Psoas muscle (tissue), 8 donors: Measurements from ENCODE around the gene UBE2J2. TPM values are rescaled to one million over a fixed set of nuclear protein-coding genes. Genes with fewer than 3 reads are reported as not detected.

Source experiments
- ATAC-seq, 4 donors: fragments of 200-7000 bp; cut with Tn5 transposase; one replicate each; pipeline ENCODE4 v1.9.1; 2020; ENCODE audit warnings: moderate library complexity in 3 of 4, mild to moderate bottlenecking in 2 of 4
- DNase-seq, 2 donors: peaks; one replicate each; pipeline ENCODE4 v3.0.0-alpha.2; 2020
- H3K27ac ChIP-seq: fragments of 200-600 bp; one replicate; pipeline ENCODE4 v1.8.0; 2022
- H3K27me3 ChIP-seq, 3 donors: fragments of 200-600 bp in 1 of 3; one replicate each; pipeline versions ENCODE4 v1.6.1 to v1.8.0; 2013 to 2022; ENCODE audit warnings: low read length in 2 of 3, mild to moderate bottlenecking in 2 of 3, moderate library complexity in 1 of 3; ENCODE audit not compliant: insufficient read depth in 3 of 3
- H3K36me3 ChIP-seq, 2 donors: fragments of 200-600 bp in 1 of 2; one replicate each; pipeline versions ENCODE4 v1.6.1 to v1.8.0; 2013 to 2022; ENCODE audit warnings: low read depth in 1 of 2, mild to moderate bottlenecking in 1 of 2, moderate library complexity in 1 of 2; ENCODE audit not compliant: insufficient read depth in 1 of 2
- H3K4me1 ChIP-seq: fragments of 200-600 bp; one replicate; pipeline ENCODE4 v1.8.0; 2022
- H3K4me3 ChIP-seq: fragments of 200-600 bp; one replicate; pipeline ENCODE4 v1.8.0; 2022; ENCODE audit warnings: mild to moderate bottlenecking
- H3K9me3 ChIP-seq: fragments of 200-600 bp; one replicate; pipeline ENCODE4 v1.8.0; 2022
- WGBS, 3 donors: extraction: QIAGEN DNeasy Blood & Tissue Kit; methylation state at CpG; one replicate each; pipeline versions ENCODE4 v1.1.6 to v1.1.7; 2013; 5-methylcytosine and 5-hydroxymethylcytosine counted together
- intact Hi-C, 2 donors: fragments of 100-400 bp; cut with DNase I; formaldehyde crosslinking; loops; one replicate each; pipeline versions ENCODE4 v1.11.0 to v1.14.2; 2022
- polyA plus RNA-seq, 3 donors: library from polyadenylated mRNA; stranded (reverse); fragments of 200-250 nt; gene quantifications; one replicate each; pipeline ENCODE4 v1.2.3, GENCODE V29; 2013
- total RNA-seq, 4 donors: library from RNA; stranded (reverse); fragmentation: NEBNext Ultra II Directional in 2 of 4; extraction: Animal tissue kit (Norgen Biotek cat#: 25700) in 2 of 4; gene quantifications; one replicate each; pipeline versions ENCODE4 v1.2.1 to v1.2.4, GENCODE V29; 2021 to 2023
- TF ChIP-seq, protein P1 (sequence below): fragments of 200-600 bp; IDR thresholded peaks from one replicate; pipeline ENCODE4 v1.8.0; 2022; ENCODE audit warnings: antibody characterized with exemption
- donor health status: healthy with polysubstance abuse.
- donor health status: DM: no; HTN: no; CAD: no; lungs with moderate emphysema.
- donor health status: Bipolar disorder and iron deficiency.
- donor health status: healthy.
- donor health status: DM: yes; HTN: yes; CAD: no.
- donor health status: DM: no; HTN: no; CAD: no.
- donor health status: DM: no; HTN: no; CAD: no.
- donor health status: DM: yes; HTN: yes; CAD: no.

UBE2J2 gene
- total and polyA plus RNA-seq, 7 donors: 36.8 to 80.9 (median 44.9) TPM

DNA sequence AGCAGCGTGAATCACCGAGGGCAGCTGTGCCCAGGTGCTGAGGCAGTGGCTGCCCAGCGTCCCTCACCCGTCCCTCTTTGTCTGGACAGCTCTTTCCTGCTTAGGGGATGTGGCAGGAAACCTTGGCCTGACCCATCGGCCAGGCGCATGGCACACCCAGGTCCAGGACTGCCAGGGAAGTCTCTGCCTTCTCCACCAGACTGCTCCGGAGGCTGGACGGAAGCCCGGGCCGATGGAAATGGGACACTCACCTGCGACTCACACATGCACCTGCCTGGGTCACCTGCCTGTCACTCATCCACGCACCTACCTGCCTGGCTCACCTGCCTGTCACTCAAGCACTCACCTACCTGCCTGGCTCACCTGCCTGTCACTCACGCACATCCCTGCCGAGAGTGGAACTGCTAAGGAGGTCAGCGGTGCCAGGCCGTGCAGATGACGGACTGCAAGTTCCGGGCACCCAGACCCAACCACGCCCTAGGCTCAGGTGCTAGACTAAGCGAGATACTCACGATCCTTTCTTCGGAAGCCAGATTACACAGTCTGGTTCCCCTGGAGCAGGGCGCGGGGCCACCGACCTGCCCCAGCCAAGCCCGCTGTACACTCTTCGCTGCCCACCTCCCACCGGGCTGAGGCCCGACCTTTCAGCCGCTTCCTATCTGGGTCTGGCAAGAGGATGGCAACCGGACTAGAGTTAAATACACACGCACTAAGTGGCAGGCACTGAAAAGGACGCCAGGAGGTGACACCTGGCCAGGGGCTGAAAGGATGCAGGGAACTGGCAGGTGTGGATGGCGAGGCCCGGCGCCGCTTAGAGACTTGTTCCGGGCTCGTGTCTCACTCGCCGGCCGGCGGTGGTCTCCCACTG lies 1.1 kb downstream of the UBE2J2 start:
- Histone ChIP-seq H3K4me1 (peaks cover 45% of the 10 kb centered on the region), H3K4me3 (peak overlapping the region; percentile 71)
- intact Hi-C loops: loop anchor here (2.0 to 10.0 kb wide), 4 partner anchors 40 to 238 kb away; partner anchors contain the start of genes B3GALT6 (in 2 of the 2), SDF4 (in 2 of the 2), C1orf159 (in 1 of the 2) and DVL1 (in 1 of the 2)

DNA sequence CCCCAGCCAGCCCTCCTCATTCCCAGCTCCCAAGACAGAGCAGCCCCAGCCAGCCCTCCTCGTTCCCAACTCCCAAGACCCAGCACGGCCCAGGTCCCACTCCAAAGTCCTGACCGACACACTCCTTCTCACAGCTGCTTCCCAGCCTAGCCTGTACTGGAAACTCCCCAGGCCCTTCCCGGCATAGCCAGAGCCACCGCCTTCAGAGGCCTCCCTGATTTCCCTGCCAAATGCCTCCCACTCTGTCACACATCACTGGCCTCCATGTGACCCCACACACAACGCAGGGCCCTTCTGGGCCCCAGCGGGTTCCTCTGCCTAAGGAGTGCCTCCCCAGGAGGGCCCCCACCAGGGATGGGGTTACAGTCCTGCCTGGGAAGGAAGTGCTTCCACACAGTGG lies 2.8 kb downstream of the UBE2J2 start:
- Histone ChIP-seq H3K36me3 (peaks cover 0 to 36% of the 10 kb centered on the region in 2 donors), H3K4me1 (peaks cover 45% of the 10 kb centered on the region), H3K4me3 (peak overlapping the region; percentile 71), H3K27me3 (no peaks in the 10 kb centered on the region), H3K27ac (peak overlapping the region; percentile 14), H3K9me3 (no peaks in the 10 kb centered on the region)
- DNase-seq: no peak
- no peak for ATAC-seq
- WGBS, 3 donors: 38 to 57% (median 53%) methylated on average over 7 of the region's 7 CpGs
- intact Hi-C loops: loop anchor here (5.0 to 10.0 kb wide), 3 partner anchors 39 to 236 kb away; partner anchors contain the start of genes B3GALT6 (in 2 of the 2), SDF4 (in 2 of the 2) and C1orf159 (in 1 of the 2)
- TF ChIP-seq, protein P1, sequence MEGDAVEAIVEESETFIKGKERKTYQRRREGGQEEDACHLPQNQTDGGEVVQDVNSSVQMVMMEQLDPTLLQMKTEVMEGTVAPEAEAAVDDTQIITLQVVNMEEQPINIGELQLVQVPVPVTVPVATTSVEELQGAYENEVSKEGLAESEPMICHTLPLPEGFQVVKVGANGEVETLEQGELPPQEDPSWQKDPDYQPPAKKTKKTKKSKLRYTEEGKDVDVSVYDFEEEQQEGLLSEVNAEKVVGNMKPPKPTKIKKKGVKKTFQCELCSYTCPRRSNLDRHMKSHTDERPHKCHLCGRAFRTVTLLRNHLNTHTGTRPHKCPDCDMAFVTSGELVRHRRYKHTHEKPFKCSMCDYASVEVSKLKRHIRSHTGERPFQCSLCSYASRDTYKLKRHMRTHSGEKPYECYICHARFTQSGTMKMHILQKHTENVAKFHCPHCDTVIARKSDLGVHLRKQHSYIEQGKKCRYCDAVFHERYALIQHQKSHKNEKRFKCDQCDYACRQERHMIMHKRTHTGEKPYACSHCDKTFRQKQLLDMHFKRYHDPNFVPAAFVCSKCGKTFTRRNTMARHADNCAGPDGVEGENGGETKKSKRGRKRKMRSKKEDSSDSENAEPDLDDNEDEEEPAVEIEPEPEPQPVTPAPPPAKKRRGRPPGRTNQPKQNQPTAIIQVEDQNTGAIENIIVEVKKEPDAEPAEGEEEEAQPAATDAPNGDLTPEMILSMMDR: no peak

More for the DNA sequence above, 1.1 kb downstream of the UBE2J2 start:
- Histone ChIP-seq H3K27ac (peak overlapping the region; percentile 88), H3K9me3 (no peaks in the 10 kb centered on the region), H3K36me3 (peaks cover 0 to 18% of the 10 kb centered on the region in 2 donors), H3K27me3 (no peaks in the 10 kb centered on the region)
- TF ChIP-seq, protein P1: no peak
- DNase-seq (peak in 1 of 2 donors; percentile 62), ATAC-seq (no peak)
- 21 to 26% (median 23%) methylated on average over 43 of the region's 43 CpGs for WGBS, 3 donors

DNA sequence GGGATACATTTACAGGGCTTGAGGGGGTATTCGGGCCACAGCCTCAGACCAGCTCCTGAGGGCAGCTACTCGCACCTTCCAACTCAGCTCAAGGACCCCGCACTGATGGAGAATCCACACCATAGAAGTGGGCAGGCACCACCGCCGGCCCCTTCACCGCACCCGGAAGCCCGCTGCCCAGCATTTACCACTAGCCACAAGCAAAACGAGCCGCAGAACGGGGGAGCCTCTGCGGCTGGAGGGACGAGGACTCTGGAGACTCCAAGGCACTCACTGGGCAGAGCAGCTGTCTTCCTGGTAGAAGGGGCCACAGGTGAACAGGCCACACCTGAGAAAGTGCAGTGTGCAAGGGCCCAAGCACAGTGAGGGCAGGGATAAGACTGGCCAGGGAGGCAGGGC lies 5.4 kb downstream of the UBE2J2 start:
- DNase-seq (no peak), ATAC-seq (no peak)
- no peaks in the 10 kb centered on the region for H3K9me3 ChIP-seq
- peaks cover 0 to 58% of the 10 kb centered on the region in 2 donors for H3K36me3 ChIP-seq
- WGBS, 3 donors: 91 to 96% (median 91%) methylated on average over 13 of the region's 13 CpGs
- no peak overlapping the region for H3K4me3 ChIP-seq
- TF ChIP-seq, protein P1: no peak
- H3K27me3 ChIP-seq: no peaks in the 10 kb centered on the region
- peaks cover 35% of the 10 kb centered on the region for H3K4me1 ChIP-seq
- H3K27ac ChIP-seq: no peak overlapping the region
- intact Hi-C loops: no loop called here

DNA sequence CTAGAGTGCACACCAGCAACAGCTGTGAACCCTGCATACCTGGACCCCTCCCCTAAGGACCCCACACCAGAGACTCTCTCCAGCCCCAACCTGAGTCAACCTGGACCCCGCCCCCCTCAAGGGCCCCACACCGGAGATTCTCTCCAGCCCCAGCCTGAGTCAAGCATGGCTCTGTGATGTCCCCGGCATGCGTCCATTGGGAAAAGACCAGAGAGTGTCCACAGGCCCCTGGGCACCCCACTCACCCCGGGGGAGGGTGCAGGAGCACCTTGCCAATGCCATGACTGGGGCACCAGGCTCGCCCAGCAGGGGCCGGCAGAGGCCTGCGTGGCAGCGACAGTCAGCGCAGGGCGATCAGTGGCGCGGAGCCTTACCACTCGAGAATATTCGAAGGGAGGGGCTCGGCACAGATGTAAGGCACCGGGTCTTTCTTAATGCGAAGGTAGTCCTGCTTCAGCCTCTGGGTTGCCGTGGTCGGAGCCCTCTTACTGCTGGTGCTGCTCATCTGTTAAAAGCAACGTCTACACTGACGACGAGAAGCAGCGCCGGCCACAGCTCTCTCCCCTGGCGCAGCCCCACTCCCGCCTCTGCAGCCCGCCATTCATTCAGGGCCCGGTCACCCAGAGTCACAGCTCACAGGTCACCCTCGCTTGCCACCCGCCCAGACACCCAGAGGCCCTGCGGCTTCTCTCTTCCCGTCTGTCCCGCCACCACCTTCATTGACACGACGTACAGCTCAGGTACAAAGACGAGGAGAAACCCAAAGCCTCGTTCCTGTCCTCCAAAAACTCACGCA lies 6.0 kb downstream of the UBE2J2 start:
- Histone ChIP-seq H3K4me1 (peaks cover 34% of the 10 kb centered on the region), H3K4me3 (no peak overlapping the region), H3K27me3 (no peaks in the 10 kb centered on the region), H3K27ac (no peak overlapping the region), H3K36me3 (peaks cover 0 to 64% of the 10 kb centered on the region in 2 donors), H3K9me3 (no peaks in the 10 kb centered on the region)
- TF ChIP-seq, protein P1: no peak
- DNase-seq (no peak), ATAC-seq (no peak)
- intact Hi-C loops: no loop called here
- 90 to 95% (median 92%) methylated on average over 39 of the region's 39 CpGs for WGBS, 3 donors
